Measurements from ENCODE around the gene SAMD14. TPM values are rescaled to one million over a fixed set of nuclear protein-coding genes. Genes with fewer than 3 reads are reported as not detected.

Gene SAMD14
- total and polyA plus RNA-seq, 2 donors (not counting 1 experiment from before 2014, with no cell fraction given), result 2.1 to 3.8 TPM

- Histone ChIP-seq H3K4me1 (ENCODE audit: control insufficient read depth, extremely low read depth, insufficient read depth, low read length) (no peaks in the 10 kb centered on the region), H3K4me3 (replicated peaks in 1 of 4; ENCODE audit: control extremely low read depth in 1 of 4, insufficient read depth in 1 of 4, low read depth in 3 of 4, low read length in 4 of 4) (no peak overlapping the region), H2AFZ (ENCODE audit: low read length) (no peak overlapping the region), H4K20me1 (ENCODE audit: control insufficient read depth, extremely low read depth, insufficient read depth, low read length) (no peaks in the 10 kb centered on the region), H3K9ac (ENCODE audit: insufficient read depth, low read length) (no peak overlapping the region), H3K27me3 (ENCODE audit: control insufficient read depth, insufficient read depth, low read length) (no peaks in the 10 kb centered on the region), H3K27ac (ENCODE audit: insufficient read depth, low read length) (no peak overlapping the region), H3K4me2 (ENCODE audit: extremely low read depth, insufficient read depth, low read length) (no peak overlapping the region), H3K9me3 (ENCODE audit: control insufficient read depth, insufficient read depth, low read depth, low read length) (no peaks in the 10 kb centered on the region), H3K79me2 (ENCODE audit: control insufficient read depth, insufficient read depth, low read length) (no peaks in the 10 kb centered on the region), H3K36me3 (ENCODE audit: control insufficient read depth, insufficient read depth, low read length) (peaks cover 25% of the 10 kb centered on the region)
- TF ChIP-seq CTCF (conservative IDR thresholded peaks at IDR 0.05 in 1 of 2, IDR thresholded peaks at IDR 0.05 in 1 of 2; ENCODE audit: low read depth in 1 of 2, low read length in 2 of 2) (no peak), EZH2 (IDR thresholded peaks at IDR 0.05; ENCODE audit: low read length, missing control alignments) (no peak)
- DNase-seq (ENCODE audit: low read depth in 2 of 2), result no peak
Measured at GRCh38 chr17:50087912-50088405, 42.0 kb downstream of the SAMD14 start.

- Histone ChIP-seq H2AFZ (ENCODE audit: low read length) (no peak overlapping the region), H3K4me2 (ENCODE audit: extremely low read depth, insufficient read depth, low read length) (no peak overlapping the region), H3K4me3 (replicated peaks in 1 of 4; ENCODE audit: control extremely low read depth in 1 of 4, insufficient read depth in 1 of 4, low read depth in 3 of 4, low read length in 4 of 4) (no peak overlapping the region), H3K4me1 (ENCODE audit: control insufficient read depth, extremely low read depth, insufficient read depth, low read length) (no peaks in the 10 kb centered on the region), H3K27me3 (ENCODE audit: control insufficient read depth, insufficient read depth, low read length) (no peaks in the 10 kb centered on the region), H3K9ac (ENCODE audit: insufficient read depth, low read length) (no peak overlapping the region), H3K9me3 (ENCODE audit: control insufficient read depth, insufficient read depth, low read depth, low read length) (no peaks in the 10 kb centered on the region), H3K27ac (ENCODE audit: insufficient read depth, low read length) (no peak overlapping the region), H4K20me1 (ENCODE audit: control insufficient read depth, extremely low read depth, insufficient read depth, low read length) (no peaks in the 10 kb centered on the region), H3K79me2 (ENCODE audit: control insufficient read depth, insufficient read depth, low read length) (no peaks in the 10 kb centered on the region), H3K36me3 (ENCODE audit: control insufficient read depth, insufficient read depth, low read length) (peaks cover 25% of the 10 kb centered on the region)
- TF ChIP-seq CTCF (conservative IDR thresholded peaks at IDR 0.05 in 1 of 2, IDR thresholded peaks at IDR 0.05 in 1 of 2; ENCODE audit: low read depth in 1 of 2, low read length in 2 of 2) (peak; percentile 86 to 93), EZH2 (IDR thresholded peaks at IDR 0.05; ENCODE audit: low read length, missing control alignments) (no peak)
- DNase-seq (ENCODE audit: low read depth in 2 of 2), result peak; percentile 56 to 71
Measured at GRCh38 chr17:50087246-50087911, 42.6 kb downstream of the SAMD14 start.

GRCh38 chr17:50081757-50082156 lies 48.2 kb downstream of the SAMD14 start:
- Histone ChIP-seq H3K27ac (ENCODE audit: insufficient read depth, low read length) (no peak overlapping the region), H3K9me3 (ENCODE audit: control insufficient read depth, insufficient read depth, low read depth, low read length) (no peaks in the 10 kb centered on the region), H3K4me2 (ENCODE audit: extremely low read depth, insufficient read depth, low read length) (no peak overlapping the region), H3K36me3 (ENCODE audit: control insufficient read depth, insufficient read depth, low read length) (peaks cover 38% of the 10 kb centered on the region), H4K20me1 (ENCODE audit: control insufficient read depth, extremely low read depth, insufficient read depth, low read length) (no peaks in the 10 kb centered on the region), H3K27me3 (ENCODE audit: control insufficient read depth, insufficient read depth, low read length) (no peaks in the 10 kb centered on the region), H3K4me1 (ENCODE audit: control insufficient read depth, extremely low read depth, insufficient read depth, low read length) (no peaks in the 10 kb centered on the region), H3K79me2 (ENCODE audit: control insufficient read depth, insufficient read depth, low read length) (no peaks in the 10 kb centered on the region), H3K4me3 (replicated peaks in 1 of 4; ENCODE audit: control extremely low read depth in 1 of 4, insufficient read depth in 1 of 4, low read depth in 3 of 4, low read length in 4 of 4) (no peak overlapping the region), H2AFZ (ENCODE audit: low read length) (no peak overlapping the region), H3K9ac (ENCODE audit: insufficient read depth, low read length) (no peak overlapping the region)
- no peak for TF ChIP-seq CTCF (conservative IDR thresholded peaks at IDR 0.05 in 1 of 2, IDR thresholded peaks at IDR 0.05 in 1 of 2; ENCODE audit: low read depth in 1 of 2, low read length in 2 of 2)
- TF ChIP-seq EZH2 (IDR thresholded peaks at IDR 0.05; ENCODE audit: low read length, missing control alignments), result no peak
- no peak for DNase-seq (ENCODE audit: low read depth in 2 of 2)
